Natural killer cell (primary cell): ENCODE results near the gene LRRC15. TPM values are rescaled to one million over a fixed set of nuclear protein-coding genes. Genes with fewer than 3 reads are reported as not detected.

Source experiments
- ATAC-seq, 3 donors: fragments of 150-1000 bp in 2 of 3; fragments of 200-7000 bp in 1 of 3; cut with Tn5 transposase; 1 replicate in 1 of 3; 2 replicates in 2 of 3; pipeline ENCODE4 v1.10.0; 2021; ENCODE audit warnings: mild to moderate bottlenecking in 2 of 3, moderate library complexity in 2 of 3
- DNase-seq, 2 donors: peaks; one replicate each; pipeline versions ENCODE4 v3.0.0 to v3.0.0-alpha.2; 2013 to 2021; ENCODE audit warnings: mixed read lengths in 1 of 2
- H3K27ac ChIP-seq: one replicate; pipeline ENCODE4 v1.5.1; 2013; ENCODE audit warnings: mild to moderate bottlenecking, low read length
- H3K27me3 ChIP-seq: one replicate; pipeline ENCODE4 v1.6.1; 2013; ENCODE audit warnings: low read length; ENCODE audit not compliant: control insufficient read depth, insufficient read depth
- H3K36me3 ChIP-seq: one replicate; pipeline ENCODE4 v1.6.1; 2013; ENCODE audit warnings: low read length; ENCODE audit not compliant: control insufficient read depth, insufficient read depth
- H3K4me1 ChIP-seq: one replicate; pipeline ENCODE4 v1.6.1; 2013; ENCODE audit warnings: low read length; ENCODE audit not compliant: control insufficient read depth, insufficient read depth
- H3K4me3 ChIP-seq: one replicate; pipeline ENCODE4 v1.5.1; 2013; ENCODE audit warnings: low read length
- H3K9me3 ChIP-seq: one replicate; pipeline ENCODE4 v1.6.1; 2013; ENCODE audit warnings: low read length; ENCODE audit not compliant: control insufficient read depth, insufficient read depth
- H3K27ac Mint-ChIP-seq, 2 donors: one replicate each; pipeline ENCODE4 v1.8.0; 2022; ENCODE audit warnings: mild to moderate bottlenecking in 2 of 2, mixed read lengths in 2 of 2, moderate library complexity in 1 of 2
- H3K27me3 Mint-ChIP-seq, 2 donors: one replicate each; pipeline ENCODE4 v1.8.0; 2022; ENCODE audit warnings: low read depth in 2 of 2, mixed read lengths in 2 of 2
- H3K36me3 Mint-ChIP-seq: one replicate; pipeline ENCODE4 v1.8.0; 2022; ENCODE audit warnings: mixed read lengths
- H3K4me1 Mint-ChIP-seq, 2 donors: one replicate each; pipeline ENCODE4 v1.8.0; 2022; ENCODE audit warnings: mixed read lengths in 2 of 2
- H3K4me3 Mint-ChIP-seq: one replicate; pipeline ENCODE4 v1.8.0; 2022; ENCODE audit warnings: mild to moderate bottlenecking, moderate library complexity, mixed read lengths
- H3K9me3 Mint-ChIP-seq, 2 donors: one replicate each; pipeline ENCODE4 v1.8.0; 2022; ENCODE audit warnings: mixed read lengths in 2 of 2
- CTCF ChIP-seq: fragments of 200-600 bp; IDR thresholded peaks from one replicate; pipeline ENCODE4 v1.8.0; 2022; ENCODE audit warnings: antibody characterized with exemption
- WGBS: methylation state at CpG from one replicate; pipeline ENCODE4 v1.1.7; 2013; ENCODE audit warnings: missing lambda C conversion rate; ENCODE audit not compliant: insufficient coverage; 5-methylcytosine and 5-hydroxymethylcytosine counted together
- intact Hi-C: fragments of 100-400 bp; cut with micrococcal nuclease; formaldehyde crosslinking; loops from one replicate; pipeline ENCODE4 v1.14.2; 2022
- total RNA-seq, 4 donors: library from RNA; stranded (reverse); fragments of 120-200 nt in 1 of 4; gene quantifications; one replicate each; pipeline versions ENCODE4 v1.2.3 to v1.2.4, GENCODE V29; 2013 to 2022

LRRC15 gene
- total RNA-seq, 3 donors from 2014 or later (not counting 1 experiment from before 2014, with no cell fraction given): not detected

- no peak for ATAC-seq
- 93% methylated on average over 2 of the region's 3 CpGs for WGBS
- Histone ChIP-seq H3K9me3 (no peaks in the 10 kb centered on the region), H3K27me3 (no peaks in the 10 kb centered on the region), H3K36me3 (no peaks in the 10 kb centered on the region), H3K4me3 (no peak overlapping the region), H3K4me1 (no peaks in the 10 kb centered on the region), H3K27ac (no peak overlapping the region)
- intact Hi-C loops: no loop called here
- H3K36me3 Mint-ChIP-seq: no peaks in the 10 kb centered on the region
- TF ChIP-seq CTCF: no peak
- H3K27ac Mint-ChIP-seq: no peak overlapping the region
- H3K27me3 Mint-ChIP-seq: no peaks in the 10 kb centered on the region
- H3K4me3 Mint-ChIP-seq: no peak overlapping the region
- no peak for DNase-seq
- no peaks in the 10 kb centered on the region for H3K9me3 Mint-ChIP-seq
- H3K4me1 Mint-ChIP-seq: no peaks in the 10 kb centered on the region
Measured at GRCh38 chr3:194350726-194351071, 18.8 kb downstream of the LRRC15 start.

DNA sequence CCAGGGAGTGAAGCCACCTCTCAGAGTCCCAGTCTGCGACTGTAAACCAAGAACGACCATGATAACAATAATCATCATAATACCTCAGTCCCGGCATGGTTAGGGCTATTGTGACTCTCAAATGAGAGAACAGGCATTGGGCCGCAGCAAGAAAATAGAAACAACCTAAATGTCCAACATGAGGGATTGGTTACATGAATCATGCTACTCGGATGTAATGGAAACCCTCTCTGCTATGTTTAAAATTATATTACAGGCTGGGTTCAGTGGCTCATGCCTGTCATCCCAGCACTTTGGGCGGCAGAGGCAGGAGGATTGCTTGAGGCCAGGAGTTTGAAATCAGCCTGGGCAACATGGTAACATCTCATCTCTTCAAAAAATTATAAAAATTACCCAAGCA is 21.2 kb downstream of the LRRC15 start:
- intact Hi-C loops: no loop called here
- peaks cover 3% of the 10 kb centered on the region for H3K27me3 ChIP-seq
- H3K9me3 ChIP-seq: no peaks in the 10 kb centered on the region
- no peaks in the 10 kb centered on the region for H3K4me1 ChIP-seq
- H3K27me3 Mint-ChIP-seq: peaks cover 4 to 9% of the 10 kb centered on the region in 2 donors
- no peaks in the 10 kb centered on the region for H3K9me3 Mint-ChIP-seq
- no peak overlapping the region for H3K4me3 ChIP-seq
- no peak overlapping the region for H3K27ac Mint-ChIP-seq
- no peak overlapping the region for H3K4me3 Mint-ChIP-seq
- H3K36me3 Mint-ChIP-seq: no peaks in the 10 kb centered on the region
- no peaks in the 10 kb centered on the region for H3K4me1 Mint-ChIP-seq
- no peak for TF ChIP-seq CTCF
- H3K36me3 ChIP-seq: no peaks in the 10 kb centered on the region
- 95% methylated on average over 6 of the region's 6 CpGs for WGBS
- no peak overlapping the region for H3K27ac ChIP-seq
- DNase-seq (no peak), ATAC-seq (no peak)

DNA sequence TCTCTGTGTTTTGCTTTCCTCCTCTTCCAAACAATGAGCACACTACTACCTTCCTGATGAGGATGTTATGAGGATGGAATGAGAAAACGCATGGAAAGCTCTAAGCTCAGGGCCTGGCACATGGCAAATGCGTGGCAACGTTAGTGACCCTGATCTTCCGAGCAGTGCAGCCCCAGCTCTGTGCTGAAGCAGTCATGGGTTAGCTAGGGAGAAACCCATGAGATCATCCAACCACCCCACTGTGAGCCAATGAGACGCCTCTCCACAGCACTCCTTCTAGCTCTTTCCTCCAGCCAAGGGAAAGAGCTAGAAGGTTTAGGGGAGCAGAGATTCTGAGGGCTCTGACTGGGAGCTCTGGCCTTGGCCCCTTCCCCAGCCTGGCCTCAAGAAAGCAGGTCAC is 22.9 kb downstream of the LRRC15 start:
- Mint-ChIP-seq H3K4me1 (no peaks in the 10 kb centered on the region), H3K4me3 (no peak overlapping the region), H3K27ac (no peak overlapping the region), H3K27me3 (peaks cover 11 to 22% of the 10 kb centered on the region in 2 donors), H3K9me3 (no peaks in the 10 kb centered on the region), H3K36me3 (no peaks in the 10 kb centered on the region)
- WGBS: 82% methylated on average over 4 of the region's 5 CpGs
- H3K27ac ChIP-seq: no peak overlapping the region
- intact Hi-C loops: no loop called here
- no peak for ATAC-seq
- TF ChIP-seq CTCF: no peak
- no peaks in the 10 kb centered on the region for H3K36me3 ChIP-seq
- peaks cover 4% of the 10 kb centered on the region for H3K27me3 ChIP-seq
- no peaks in the 10 kb centered on the region for H3K4me1 ChIP-seq
- H3K4me3 ChIP-seq: no peak overlapping the region
- no peak for DNase-seq
- H3K9me3 ChIP-seq: no peaks in the 10 kb centered on the region

- H3K9me3 Mint-ChIP-seq: no peaks in the 10 kb centered on the region
- H3K36me3 Mint-ChIP-seq: no peaks in the 10 kb centered on the region
- no peak for TF ChIP-seq CTCF
- no peak overlapping the region for H3K4me3 Mint-ChIP-seq
- 85% methylated on average over 9 of the region's 9 CpGs for WGBS
- H3K4me1 ChIP-seq: no peaks in the 10 kb centered on the region
- H3K27ac Mint-ChIP-seq: no peak overlapping the region
- no peak overlapping the region for H3K4me3 ChIP-seq
- H3K27me3 Mint-ChIP-seq: peaks cover 13 to 28% of the 10 kb centered on the region in 2 donors
- H3K9me3 ChIP-seq: no peaks in the 10 kb centered on the region
- H3K36me3 ChIP-seq: no peaks in the 10 kb centered on the region
- no peak for DNase-seq
- H3K27me3 ChIP-seq: peaks cover 4% of the 10 kb centered on the region
- no peaks in the 10 kb centered on the region for H3K4me1 Mint-ChIP-seq
- no peak overlapping the region for H3K27ac ChIP-seq
- intact Hi-C loops: no loop called here
- ATAC-seq: no peak
Measured at GRCh38 chr3:194346035-194346434, 23.5 kb downstream of the LRRC15 start.
